ENCODE data around the gene PDE11A.

GRCh38 chr2:177876950-177877349, 195.6 kb downstream of the PDE11A start:
- TF ChIP-seq POLR2AphosphoS5 (IDR thresholded peaks at IDR 0.05; ENCODE audit: low read depth, low read length): no peak
- no peak for TF ChIP-seq TAF1 (IDR thresholded peaks at IDR 0.05; ENCODE audit: low read depth, low read length)
- no peak for TF ChIP-seq POLR2A (IDR thresholded peaks at IDR 0.05; ENCODE audit: low read depth, low read length)
- TF ChIP-seq PAX5 (IDR thresholded peaks at IDR 0.05; ENCODE audit: insufficient read depth, low read length, severe bottlenecking): no peak
- TF ChIP-seq SPI1 (IDR thresholded peaks at IDR 0.05; ENCODE audit: low read depth, low read length): no peak
